Measurements from ENCODE around the gene SYT14.

SYT14 gene

DNA sequence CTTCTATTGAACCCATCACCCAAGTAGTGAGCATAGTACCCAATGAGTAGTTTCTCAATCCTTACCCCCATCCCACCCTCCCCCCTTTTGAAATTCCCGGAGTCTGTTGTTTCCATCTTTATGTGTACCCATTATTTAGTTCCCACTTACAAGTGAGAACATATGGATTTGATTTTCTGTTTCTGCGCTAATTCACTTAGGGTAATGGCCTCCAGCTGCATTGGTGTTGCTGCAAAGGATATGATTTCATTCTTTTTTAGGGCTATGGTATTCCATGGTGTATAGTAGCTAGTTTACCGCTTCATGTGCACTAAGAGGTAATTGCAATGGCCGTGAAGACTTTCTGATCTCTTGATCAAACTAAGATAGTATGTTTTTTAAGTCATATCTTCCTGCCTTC lies 187.1 kb downstream of the SYT14 start:
- no peak for TF ChIP-seq CTCF (IDR thresholded peaks at IDR 0.05; ENCODE audit: borderline replicate concordance, insufficient read depth, low read depth, low read length)
- no peak overlapping the region for H3K4me3 ChIP-seq (ENCODE audit: low read depth, low read length)

DNA sequence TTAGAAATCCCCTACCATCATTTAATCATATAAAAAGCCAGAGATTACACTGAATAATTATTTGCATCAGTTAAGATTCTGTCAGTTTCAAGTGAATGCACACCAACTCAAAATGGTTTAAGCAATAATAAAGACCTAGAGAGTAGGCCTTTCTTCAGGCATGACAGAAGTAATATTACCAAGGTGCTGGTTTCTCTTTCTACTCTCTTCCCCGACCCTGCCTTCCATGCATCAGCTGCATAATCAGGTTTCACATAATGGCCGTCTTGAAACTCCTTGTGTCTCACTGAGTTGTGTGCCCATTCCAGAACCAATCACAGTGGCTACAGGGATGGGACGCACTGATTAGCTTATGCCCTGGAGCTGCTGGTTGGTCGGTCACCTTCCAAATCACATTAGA lies 191.1 kb downstream of the SYT14 start:
- H3K4me3 ChIP-seq (ENCODE audit: low read depth, low read length) = no peak overlapping the region
- no peak for TF ChIP-seq CTCF (IDR thresholded peaks at IDR 0.05; ENCODE audit: borderline replicate concordance, insufficient read depth, low read depth, low read length)

DNA sequence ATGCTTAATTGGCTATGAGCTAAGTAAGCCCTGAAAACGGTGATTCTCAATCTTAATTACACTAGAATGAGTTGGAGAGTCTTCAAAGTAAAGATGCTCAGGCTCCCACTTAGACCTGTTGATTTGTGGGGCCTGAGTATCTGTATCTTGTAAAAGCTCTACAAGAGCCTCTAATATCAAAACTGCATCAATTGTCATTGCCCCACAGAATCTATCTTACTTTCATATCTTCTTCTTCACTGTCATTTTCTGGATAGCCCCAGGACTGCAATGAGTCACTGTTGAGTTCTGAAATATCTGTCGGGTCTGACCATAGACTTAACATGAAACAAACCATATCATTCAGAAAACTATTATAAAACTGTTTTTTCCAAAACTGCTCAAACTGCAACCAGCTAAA lies 191.7 kb downstream of the SYT14 start:
- TF ChIP-seq CTCF (IDR thresholded peaks at IDR 0.05; ENCODE audit: borderline replicate concordance, insufficient read depth, low read depth, low read length) = no peak
- H3K4me3 ChIP-seq (ENCODE audit: low read depth, low read length) = no peak overlapping the region

DNA sequence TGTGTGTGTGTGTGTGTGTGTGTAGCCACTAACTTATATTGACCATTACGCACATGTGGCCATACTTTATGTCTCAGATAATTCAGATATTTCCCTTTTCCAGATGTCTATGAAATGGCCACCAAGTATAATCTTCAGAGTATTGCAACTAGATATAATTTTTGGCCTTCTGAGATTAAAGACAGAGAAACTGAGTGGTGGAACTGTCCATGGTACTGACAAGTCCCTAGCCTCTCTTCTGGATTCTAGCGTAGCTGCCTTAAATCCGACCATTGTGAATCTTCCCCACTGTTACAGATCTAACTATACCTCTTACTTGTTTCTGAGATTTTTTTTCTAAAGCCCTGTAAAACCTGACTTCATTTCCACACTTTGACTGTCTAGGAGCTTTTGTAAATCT lies 194.6 kb downstream of the SYT14 start:
- H3K4me3 ChIP-seq (ENCODE audit: low read depth, low read length) = no peak overlapping the region
- no peak for TF ChIP-seq CTCF (IDR thresholded peaks at IDR 0.05; ENCODE audit: borderline replicate concordance, insufficient read depth, low read depth, low read length)

GRCh38 chr1:210143465-210144062 lies 205.5 kb downstream of the SYT14 start:
- no peak overlapping the region for H3K4me3 ChIP-seq (ENCODE audit: low read depth, low read length)
- TF ChIP-seq CTCF (IDR thresholded peaks at IDR 0.05; ENCODE audit: borderline replicate concordance, insufficient read depth, low read depth, low read length) = peak; percentile 31; the same call in 1 of the 2 replicates

DNA sequence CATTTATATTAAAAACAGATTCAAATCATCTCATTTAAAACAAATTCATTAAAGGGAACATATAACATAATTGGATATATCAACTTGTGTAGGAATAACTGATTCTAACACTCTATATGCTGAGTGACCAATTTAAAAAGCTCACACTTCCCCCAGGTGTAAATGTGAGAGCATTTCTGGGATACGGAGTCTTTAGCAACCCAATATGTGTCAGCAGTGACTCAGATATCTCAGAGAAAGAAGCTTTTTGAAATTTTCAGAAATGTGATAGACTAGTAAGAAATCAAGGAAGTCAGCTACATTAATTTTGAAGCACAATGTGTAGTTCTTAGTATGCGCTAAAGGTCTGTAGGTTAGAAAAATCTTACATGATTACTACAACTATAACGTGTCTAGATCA lies 206.7 kb downstream of the SYT14 start:
- H3K4me3 ChIP-seq (ENCODE audit: low read depth, low read length) = no peak overlapping the region
- no peak for TF ChIP-seq CTCF (IDR thresholded peaks at IDR 0.05; ENCODE audit: borderline replicate concordance, insufficient read depth, low read depth, low read length)

DNA sequence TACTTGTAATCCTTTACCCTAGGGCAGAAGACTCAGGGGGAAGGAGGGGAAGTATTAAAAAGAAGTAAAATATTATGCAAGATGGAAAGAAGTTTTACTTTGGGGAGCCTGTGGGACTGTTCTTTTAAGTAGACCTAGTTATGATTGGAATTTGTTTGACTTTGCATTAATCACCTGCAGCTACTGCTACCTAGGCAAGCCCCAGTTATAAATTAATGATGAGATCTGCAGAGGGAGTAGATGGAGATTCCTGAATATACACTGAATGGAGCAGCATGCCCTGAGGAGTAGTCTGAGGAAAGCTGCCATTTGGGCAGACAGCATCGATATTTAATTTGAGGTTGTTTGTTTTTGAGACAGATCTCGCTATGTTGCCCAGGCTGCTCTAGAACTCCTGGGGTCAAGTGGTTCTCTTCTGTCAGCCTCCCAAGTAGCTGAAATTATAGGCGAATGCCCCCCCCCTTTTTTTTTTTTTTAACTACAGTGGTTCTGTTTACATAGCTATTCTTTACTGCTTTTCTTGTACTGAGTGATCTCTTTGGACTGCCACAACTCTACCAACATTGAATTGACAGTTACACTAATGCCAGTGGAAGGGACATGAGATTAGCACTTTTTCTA lies 213.1 kb downstream of the SYT14 start:
- TF ChIP-seq CTCF (IDR thresholded peaks at IDR 0.05; ENCODE audit: borderline replicate concordance, insufficient read depth, low read depth, low read length) = no peak
- H3K4me3 ChIP-seq (ENCODE audit: low read depth, low read length) = no peak overlapping the region
